ENCODE measurements around the gene GPC6. TPM values are rescaled to one million over a fixed set of nuclear protein-coding genes. Genes with fewer than 3 reads are reported as not detected.
A peak's percentile ranks its signal among the peaks of the same experiment; 100 is the strongest.

Gene GPC6
- total and polyA plus RNA-seq, 2 experiments from 2014 or later: 14.4 to 43.3 TPM

DNA sequence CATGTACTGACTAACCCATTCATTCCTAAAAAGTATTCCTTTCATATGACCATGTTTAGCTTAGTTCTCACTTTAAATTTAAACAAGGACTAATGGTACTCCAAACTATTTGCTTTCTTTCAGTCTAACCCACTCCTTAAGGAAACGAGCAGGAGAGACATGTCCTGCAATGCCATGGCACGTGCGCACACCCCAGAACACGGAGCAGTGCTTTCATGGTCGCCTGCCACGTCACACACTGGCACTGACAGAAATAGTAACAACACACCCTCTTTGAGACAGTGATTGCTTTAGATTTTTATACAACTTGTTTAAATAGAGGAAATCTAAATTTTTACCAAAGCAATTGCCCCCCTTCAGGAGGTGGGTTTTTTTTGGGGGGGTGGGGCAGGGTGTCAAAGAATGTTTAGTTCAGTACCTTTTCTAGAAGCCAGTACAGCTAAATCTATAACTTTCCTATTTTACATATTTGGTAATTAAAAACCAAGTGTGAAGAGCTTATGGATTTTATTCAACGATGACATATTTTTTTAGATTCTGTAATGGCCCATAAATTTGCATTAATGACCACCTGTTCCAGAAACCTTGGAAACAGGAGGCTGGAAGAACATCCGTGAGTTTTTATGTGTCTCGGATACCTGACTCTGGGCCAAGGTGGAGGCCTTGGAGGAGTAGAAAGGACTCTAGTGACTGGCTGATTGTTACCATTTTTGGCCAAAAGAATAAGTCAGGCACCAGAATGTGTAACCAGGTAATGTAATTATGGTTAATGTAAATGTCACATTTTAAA is 1005.7 kb downstream of the GPC6 start:
- H3K4me3 ChIP-seq: no peak overlapping the region
- H3K27me3 ChIP-seq: no peaks in the 10 kb centered on the region
- no peaks in the 10 kb centered on the region for H3K36me3 ChIP-seq
- H3K9me3 ChIP-seq (ENCODE audit: low read depth): no peaks in the 10 kb centered on the region
- no peak for TF ChIP-seq CTCF (IDR thresholded peaks at IDR 0.05; ENCODE audit: low read depth, low read length)
- H3K27ac ChIP-seq: no peak overlapping the region
- no peaks in the 10 kb centered on the region for H3K4me1 ChIP-seq (ENCODE audit: low read depth)
- DNase-seq (ENCODE audit: low read depth in 1 of 2, low spot score in 1 of 2): no peak

DNA sequence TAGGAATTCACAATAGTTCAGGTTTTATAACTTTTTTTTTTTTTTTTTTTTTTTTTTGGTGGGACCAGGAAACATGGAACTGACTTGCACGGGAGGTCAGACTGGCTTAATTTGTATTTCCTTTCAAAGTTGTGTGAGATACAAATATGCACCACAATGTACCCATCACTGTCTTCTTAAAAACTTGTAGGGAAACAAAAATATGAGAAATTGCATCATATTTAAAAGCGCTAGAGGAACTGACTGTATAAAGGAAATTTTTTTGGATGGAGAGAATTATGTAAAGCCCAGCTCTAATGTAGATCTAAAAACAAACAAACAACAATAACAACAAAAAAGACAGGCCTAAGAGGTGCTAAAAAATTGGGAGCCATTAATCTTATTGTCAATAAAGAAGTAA is 1006.3 kb downstream of the GPC6 start:
- Histone ChIP-seq H3K27ac (no peak overlapping the region), H3K36me3 (no peaks in the 10 kb centered on the region), H3K4me1 (ENCODE audit: low read depth) (no peaks in the 10 kb centered on the region), H3K9me3 (ENCODE audit: low read depth) (no peaks in the 10 kb centered on the region), H3K4me3 (no peak overlapping the region), H3K27me3 (no peaks in the 10 kb centered on the region)
- TF ChIP-seq CTCF (IDR thresholded peaks at IDR 0.05; ENCODE audit: low read depth, low read length): no peak
- peak in 1 of 2 donors; percentile 58 for DNase-seq (ENCODE audit: low read depth in 1 of 2, low spot score in 1 of 2)

DNA sequence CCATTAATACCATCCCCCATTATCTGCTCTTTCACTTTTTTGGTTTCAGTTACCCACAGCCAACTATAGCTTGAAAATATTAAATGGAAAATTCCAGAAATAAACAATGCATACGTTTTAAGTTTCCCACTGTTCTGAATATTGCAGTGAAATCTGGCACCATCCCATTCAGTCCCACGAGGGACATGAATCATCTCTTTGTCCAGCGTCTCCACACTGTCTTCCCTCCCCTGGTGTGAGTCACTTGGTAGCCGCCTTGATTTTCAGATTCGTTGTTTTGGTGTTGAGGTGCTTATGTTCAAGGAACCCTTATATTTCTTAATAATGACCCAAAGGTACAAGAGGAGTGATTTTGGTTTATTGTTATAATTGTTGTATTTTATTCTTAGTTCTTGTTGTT is 1006.8 kb downstream of the GPC6 start:
- no peaks in the 10 kb centered on the region for H3K9me3 ChIP-seq (ENCODE audit: low read depth)
- no peaks in the 10 kb centered on the region for H3K27me3 ChIP-seq
- H3K27ac ChIP-seq: no peak overlapping the region
- peak in 1 of 2 donors; percentile 95 for DNase-seq (ENCODE audit: low read depth in 1 of 2, low spot score in 1 of 2)
- no peaks in the 10 kb centered on the region for H3K4me1 ChIP-seq (ENCODE audit: low read depth)
- H3K4me3 ChIP-seq: no peak overlapping the region
- H3K36me3 ChIP-seq: no peaks in the 10 kb centered on the region
- TF ChIP-seq CTCF (IDR thresholded peaks at IDR 0.05; ENCODE audit: low read depth, low read length): no peak

DNA sequence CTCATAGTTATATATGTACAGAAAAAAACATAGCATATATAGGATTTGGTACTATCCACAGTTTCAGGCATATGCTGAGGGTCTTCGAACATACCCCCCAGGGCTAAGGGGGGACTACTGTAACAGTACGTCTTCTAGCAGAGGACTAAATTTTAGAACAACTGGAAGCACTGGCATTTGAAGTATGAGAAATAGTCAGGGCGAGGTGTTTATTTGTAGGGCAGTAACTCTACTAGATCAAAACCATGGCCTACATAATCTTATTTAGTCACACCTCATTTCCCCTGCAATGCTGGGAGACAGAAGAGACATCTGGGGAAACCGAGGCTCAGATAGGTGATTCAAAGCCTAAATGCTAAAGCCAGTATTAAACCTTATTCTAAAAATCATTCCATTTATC is 1007.2 kb downstream of the GPC6 start:
- no peak overlapping the region for H3K4me3 ChIP-seq
- H3K27me3 ChIP-seq: no peaks in the 10 kb centered on the region
- no peaks in the 10 kb centered on the region for H3K4me1 ChIP-seq (ENCODE audit: low read depth)
- no peaks in the 10 kb centered on the region for H3K36me3 ChIP-seq
- no peaks in the 10 kb centered on the region for H3K9me3 ChIP-seq (ENCODE audit: low read depth)
- no peak for DNase-seq (ENCODE audit: low read depth in 1 of 2, low spot score in 1 of 2)
- H3K27ac ChIP-seq: no peak overlapping the region
- no peak for TF ChIP-seq CTCF (IDR thresholded peaks at IDR 0.05; ENCODE audit: low read depth, low read length)

DNA sequence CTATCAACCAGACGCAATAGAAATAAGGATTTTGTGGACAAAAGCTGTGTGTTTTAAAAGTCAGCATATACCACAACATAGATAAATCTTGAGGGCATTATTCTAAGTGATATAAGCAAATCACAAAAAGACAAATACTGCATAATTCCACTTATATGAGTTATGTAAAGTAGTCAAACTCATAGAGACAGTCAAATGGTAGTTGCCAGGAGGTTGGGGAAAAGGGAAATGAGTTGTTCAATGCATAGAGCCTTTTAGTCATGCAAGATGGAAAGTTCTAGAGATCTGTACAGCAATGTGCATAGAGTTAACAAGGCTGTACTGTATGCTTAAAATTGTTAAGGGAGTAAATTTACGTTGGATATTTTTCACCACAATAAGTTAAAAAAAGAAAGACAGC is 1008.1 kb downstream of the GPC6 start:
- Histone ChIP-seq H3K9me3 (ENCODE audit: low read depth) (no peaks in the 10 kb centered on the region), H3K27me3 (no peaks in the 10 kb centered on the region), H3K4me1 (ENCODE audit: low read depth) (no peaks in the 10 kb centered on the region), H3K36me3 (no peaks in the 10 kb centered on the region), H3K4me3 (no peak overlapping the region), H3K27ac (no peak overlapping the region)
- no peak for DNase-seq (ENCODE audit: low read depth in 1 of 2, low spot score in 1 of 2)
- no peak for TF ChIP-seq CTCF (IDR thresholded peaks at IDR 0.05; ENCODE audit: low read depth, low read length)
